ENCODE measurements around the gene SETSIP.

- TF ChIP-seq CTCF (conservative IDR thresholded peaks at IDR 0.05), result no peak
- no peak for TF ChIP-seq EZH2 (IDR thresholded peaks at IDR 0.05; ENCODE audit: low read depth)
These were observed 37.8 kb downstream of the SETSIP start for GRCh38 chr1:92037400-92037799.

Data from PC-9 (cell line).